ENCODE results near the gene SLC25A34.
"Not testable (repeated sequence)": the region's sequence is repeated elsewhere in the genome, so short reads cannot be mapped to it uniquely, and the experiment has no call there.

Gene SLC25A34

DNA sequence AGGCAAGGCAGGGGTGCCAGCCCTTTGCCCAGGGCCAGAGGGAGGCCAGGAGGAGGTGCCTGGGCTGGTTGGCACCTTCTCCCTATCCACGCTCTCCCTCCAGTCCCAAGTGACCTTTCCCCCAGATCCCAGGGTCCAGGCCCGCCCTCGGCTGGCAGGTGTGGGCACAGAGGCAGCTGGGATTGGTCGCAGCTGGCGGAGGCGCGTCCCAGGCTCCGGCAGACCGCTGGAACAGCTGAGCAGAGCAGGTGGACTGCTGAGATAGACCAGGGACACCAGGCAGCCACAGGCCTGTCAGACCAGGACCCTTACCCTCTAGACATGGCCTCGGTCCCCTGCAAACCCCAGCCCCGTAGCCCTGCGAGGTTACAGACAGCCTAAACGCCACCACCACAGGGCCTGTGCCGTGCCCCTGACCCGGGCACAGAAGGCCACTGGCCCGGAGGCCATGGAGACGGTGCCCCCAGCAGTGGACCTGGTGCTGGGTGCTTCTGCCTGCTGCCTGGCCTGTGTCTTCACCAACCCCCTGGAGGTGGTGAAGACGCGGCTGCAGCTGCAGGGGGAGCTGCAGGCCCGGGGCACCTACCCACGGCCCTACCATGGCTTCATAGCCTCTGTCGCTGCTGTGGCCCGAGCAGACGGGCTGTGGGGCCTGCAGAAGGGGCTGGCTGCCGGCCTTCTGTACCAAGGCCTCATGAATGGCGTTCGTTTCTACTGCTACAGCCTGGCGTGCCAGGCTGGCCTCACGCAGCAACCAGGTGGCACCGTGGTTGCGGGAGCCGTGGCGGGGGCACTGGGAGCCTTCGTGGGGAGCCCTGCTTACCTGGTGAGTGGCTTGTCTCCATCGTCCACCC lies at the start of gene SLC25A34:
TSS of gene SLC25A34 (plus strand) at position 221 of the 854 bp plus-strand sequence. CDS start at position 449, 228 bp downstream.
- no peak for DNase-seq (ENCODE audit: extremely low read depth in 1 of 2, low read depth in 1 of 2)

DNA sequence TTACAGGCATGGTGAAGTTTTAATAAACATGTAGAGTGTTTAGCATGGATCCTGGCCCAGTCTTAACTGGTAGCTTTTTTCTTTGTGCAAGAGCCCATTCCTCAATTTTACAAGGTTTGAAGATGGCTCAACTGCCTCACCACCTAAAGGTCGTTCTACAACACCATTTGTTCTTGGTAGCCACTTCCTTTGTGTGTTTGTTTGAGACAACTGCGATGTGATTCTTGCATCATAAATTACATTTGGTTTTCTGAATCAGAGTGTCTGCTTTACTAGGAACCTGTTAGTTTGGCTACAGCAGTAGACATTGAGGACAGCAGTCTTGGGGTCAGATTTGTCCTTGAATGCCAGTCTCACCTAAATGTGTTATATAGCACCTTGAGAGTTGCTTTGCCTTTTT lies 48.6 kb upstream of the SLC25A34 start:
- no peak for DNase-seq (ENCODE audit: extremely low read depth in 1 of 2, low read depth in 1 of 2)

DNA sequence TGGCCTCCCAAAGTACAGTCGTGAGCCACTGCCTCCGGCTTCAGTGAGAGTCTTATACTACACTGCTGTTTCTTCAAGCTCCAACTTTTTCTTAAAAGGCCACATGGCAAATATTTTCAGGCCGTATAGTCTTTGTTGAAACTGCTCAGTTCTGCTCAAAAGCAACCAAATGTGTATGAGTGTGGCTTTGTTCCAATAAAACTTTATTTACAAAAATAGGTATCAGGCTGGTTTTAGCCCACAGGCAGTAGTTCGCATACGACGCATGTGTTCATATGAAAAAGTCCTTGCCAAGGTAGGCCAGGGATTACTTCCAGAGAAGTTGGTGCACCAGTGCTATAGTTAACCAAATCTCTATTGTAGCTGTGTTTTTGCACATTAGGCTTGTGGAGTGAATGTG lies 45.7 kb upstream of the SLC25A34 start:
- no peak for DNase-seq (ENCODE audit: extremely low read depth in 1 of 2, low read depth in 1 of 2)

- no peak for DNase-seq (ENCODE audit: extremely low read depth in 1 of 2, low read depth in 1 of 2)
Measured at GRCh38 chr1:15691434-15692032, 44.5 kb upstream of the SLC25A34 start.

DNA sequence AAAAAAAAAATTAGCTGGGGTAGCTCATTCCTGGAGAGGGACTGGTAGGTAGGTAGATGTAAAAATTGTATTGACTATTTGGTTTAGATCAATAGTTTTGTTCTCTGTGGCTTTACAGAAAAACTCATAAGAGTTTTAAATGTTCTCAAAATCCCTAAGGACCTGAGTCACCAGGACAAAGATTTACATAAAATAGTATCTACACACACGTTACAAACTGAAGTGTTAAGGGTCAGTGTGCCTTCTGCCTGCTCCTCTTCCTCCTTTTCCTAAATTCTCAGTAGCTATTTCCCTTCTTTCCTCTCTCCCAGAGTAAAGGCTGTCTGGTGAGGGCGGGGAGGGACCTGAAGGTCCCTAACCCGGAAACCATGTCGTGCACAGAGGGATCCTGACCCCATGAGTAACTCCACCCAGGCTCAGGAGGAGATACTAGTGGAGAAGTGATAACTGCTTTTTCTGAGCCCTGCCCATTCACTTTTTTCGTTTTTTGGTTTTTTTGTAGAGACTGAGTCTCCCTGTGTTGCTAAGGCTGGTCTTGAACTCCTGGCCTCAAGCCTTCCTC lies 43.9 kb upstream of the SLC25A34 start:
- no peak for DNase-seq (ENCODE audit: extremely low read depth in 1 of 2, low read depth in 1 of 2)

GRCh38 chr1:15693371-15693770 lies 42.7 kb upstream of the SLC25A34 start:
- DNase-seq (ENCODE audit: extremely low read depth in 1 of 2, low read depth in 1 of 2): no peak

DNA sequence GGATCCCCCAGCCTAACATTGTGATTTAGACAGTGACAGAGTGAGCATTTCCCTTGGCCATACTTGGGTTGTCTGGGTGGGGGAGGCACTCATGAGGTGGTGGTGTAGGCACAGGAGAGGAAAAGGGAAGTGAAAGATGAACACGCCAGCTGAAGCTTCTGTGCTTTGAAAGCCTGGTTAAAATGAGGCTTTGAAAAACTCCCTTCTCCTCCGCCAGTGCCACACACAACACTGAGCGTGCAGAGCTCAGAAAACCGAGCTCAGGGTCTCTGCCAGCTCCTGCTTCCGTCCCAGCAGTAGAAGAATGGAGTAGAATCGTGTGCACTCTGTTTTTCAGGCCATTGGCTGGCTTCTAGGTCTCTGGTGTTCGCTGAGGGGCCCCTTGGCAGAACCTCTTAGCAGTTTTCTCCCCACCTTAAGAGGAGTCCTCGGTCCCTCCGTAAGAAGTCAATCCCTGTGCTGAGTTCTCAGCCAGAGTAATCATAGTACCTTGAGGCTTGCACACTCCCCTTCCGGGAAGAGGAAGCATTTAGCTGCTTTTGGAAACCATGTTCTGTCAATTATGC lies 39.0 kb upstream of the SLC25A34 start:
- DNase-seq (ENCODE audit: extremely low read depth in 1 of 2, low read depth in 1 of 2): peak in 1 of 2 donors; percentile 17

DNA sequence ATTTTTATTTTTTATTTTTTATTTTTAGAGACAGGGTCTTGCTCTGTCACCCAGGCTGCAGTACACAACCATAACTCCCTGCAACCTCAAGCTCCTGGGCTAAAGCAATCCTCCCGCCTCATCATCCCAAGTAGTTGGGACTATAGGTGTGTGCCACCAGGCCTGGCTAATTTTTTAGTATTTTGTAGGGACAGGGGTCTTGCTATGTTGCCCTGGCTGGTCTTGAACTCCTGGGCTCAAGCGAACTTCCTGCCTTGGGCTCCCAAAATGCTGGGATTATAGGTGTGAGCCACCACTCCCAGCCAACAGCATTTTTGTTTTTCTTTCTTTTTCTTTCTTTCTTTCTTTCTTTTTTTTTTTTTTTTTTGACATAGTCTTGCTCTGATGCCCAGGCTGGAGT lies 37.9 kb upstream of the SLC25A34 start:
- DNase-seq (ENCODE audit: extremely low read depth in 1 of 2, low read depth in 1 of 2): no peak

GRCh38 chr1:15699321-15699720 lies 36.7 kb upstream of the SLC25A34 start:
- not testable (repeated sequence) for DNase-seq (ENCODE audit: extremely low read depth in 1 of 2, low read depth in 1 of 2)

- DNase-seq (ENCODE audit: extremely low read depth in 1 of 2, low read depth in 1 of 2): no peak
Measured at GRCh38 chr1:15700508-15700907, 35.5 kb upstream of the SLC25A34 start.

DNA sequence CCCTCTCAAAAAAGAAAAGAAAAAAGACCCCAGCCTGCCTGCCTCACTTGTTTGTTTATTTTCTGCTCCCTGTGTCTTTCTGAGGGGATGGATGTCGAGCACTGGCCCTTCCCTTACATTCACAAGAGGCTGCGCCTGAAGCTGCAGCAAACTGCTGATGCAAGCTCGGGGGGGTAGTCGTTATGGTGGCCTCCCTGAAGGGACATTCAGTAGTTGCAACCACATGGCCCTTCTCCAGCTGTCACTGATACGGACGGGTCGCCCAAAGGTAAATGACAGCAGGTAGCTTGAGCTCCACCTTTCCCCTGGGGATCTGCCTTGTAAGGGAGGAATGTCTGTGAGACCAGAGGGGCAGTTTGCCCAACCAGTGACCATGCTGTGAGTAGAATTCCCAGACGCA lies 34.3 kb upstream of the SLC25A34 start:
- DNase-seq (ENCODE audit: extremely low read depth in 1 of 2, low read depth in 1 of 2): no peak

DNA sequence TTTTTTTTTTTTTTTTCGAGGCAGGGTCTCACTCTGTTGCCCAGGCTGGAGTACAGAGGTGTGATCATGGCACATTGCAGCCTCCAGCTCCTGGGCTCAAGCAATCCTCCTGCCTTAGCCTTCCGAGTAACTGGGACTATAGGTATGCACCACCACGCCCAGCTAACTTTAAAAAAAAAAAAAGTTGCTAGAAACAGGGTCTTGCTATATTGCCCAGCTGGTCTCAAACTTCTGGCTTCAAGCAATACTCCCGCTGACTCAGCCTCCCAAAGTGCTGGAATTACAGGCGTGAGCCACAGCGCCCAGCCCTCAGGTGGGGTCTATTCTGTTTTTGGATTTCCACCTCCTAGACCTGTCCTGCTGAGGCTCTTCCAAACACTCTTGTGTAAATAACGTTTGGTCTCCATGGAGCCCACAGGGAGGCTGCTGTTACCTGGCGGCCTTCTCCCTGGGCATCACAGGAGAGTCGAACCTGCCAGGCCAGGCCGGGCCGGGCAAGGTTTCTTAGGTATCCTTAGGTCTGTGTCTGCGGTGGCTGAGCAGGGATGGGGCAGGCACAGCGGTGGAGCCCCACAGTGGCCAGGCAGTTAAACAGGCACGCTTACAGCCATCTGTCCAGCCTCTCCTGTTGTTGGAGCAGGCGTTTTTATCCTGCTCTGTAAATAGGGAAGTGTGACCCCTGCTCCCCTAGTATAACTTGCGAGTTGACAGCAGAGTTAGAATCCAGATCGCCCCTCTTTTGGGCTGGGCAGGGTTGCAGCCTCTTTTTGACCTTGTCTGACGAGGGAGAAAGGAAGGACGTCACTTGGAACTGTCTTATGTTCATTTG lies 33.1 kb upstream of the SLC25A34 start:
- DNase-seq (ENCODE audit: extremely low read depth in 1 of 2, low read depth in 1 of 2): no peak

DNA sequence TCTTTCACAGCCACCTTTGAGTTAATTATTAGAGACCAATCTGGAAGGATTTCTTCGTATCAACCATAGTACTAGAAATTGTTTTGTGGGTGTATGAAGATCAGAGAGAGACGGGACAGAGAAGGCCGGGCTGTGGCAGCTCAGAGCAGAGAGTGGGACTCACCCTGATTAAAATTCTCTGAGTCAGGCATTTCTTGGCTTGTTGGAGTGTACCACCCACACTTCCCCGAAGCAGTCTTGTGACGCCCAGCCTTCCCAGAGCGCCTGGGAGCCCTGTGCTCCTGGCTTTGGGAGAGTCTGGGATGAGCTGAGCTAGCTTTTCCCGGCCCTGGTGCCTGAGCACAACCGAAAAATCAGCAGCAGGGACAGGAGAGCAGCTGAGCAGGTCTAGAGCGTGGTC lies 32.5 kb upstream of the SLC25A34 start:
- no peak for DNase-seq (ENCODE audit: extremely low read depth in 1 of 2, low read depth in 1 of 2)

GRCh38 chr1:15704526-15705183 lies 31.4 kb upstream of the SLC25A34 start:
- DNase-seq (ENCODE audit: extremely low read depth in 1 of 2, low read depth in 1 of 2): no peak

- no peak for DNase-seq (ENCODE audit: extremely low read depth in 1 of 2, low read depth in 1 of 2)
Measured at GRCh38 chr1:15705184-15705566, 30.9 kb upstream of the SLC25A34 start.

DNA sequence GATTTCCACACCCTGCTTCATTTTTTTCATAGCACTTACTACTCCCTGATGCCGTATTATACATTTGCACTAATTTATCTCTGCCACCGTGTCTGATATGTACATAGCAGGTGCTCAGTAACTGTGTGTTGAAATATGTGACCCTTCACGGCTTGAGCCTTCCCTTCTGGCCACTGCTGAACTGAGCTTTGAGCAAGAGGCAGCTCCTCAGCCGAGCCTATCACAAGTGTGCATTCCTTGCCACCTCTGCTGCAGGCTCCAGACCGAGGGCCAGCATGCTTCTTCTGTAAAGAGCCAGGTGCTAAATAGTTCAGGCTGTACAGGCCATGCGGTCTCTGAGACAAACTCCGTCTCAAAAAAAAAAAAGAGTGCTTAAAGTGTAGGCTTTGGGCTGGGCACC lies 29.3 kb upstream of the SLC25A34 start:
- DNase-seq (ENCODE audit: extremely low read depth in 1 of 2, low read depth in 1 of 2): no peak

GRCh38 chr1:15707239-15707925 lies 28.7 kb upstream of the SLC25A34 start:
- DNase-seq (ENCODE audit: extremely low read depth in 1 of 2, low read depth in 1 of 2): no peak

DNA sequence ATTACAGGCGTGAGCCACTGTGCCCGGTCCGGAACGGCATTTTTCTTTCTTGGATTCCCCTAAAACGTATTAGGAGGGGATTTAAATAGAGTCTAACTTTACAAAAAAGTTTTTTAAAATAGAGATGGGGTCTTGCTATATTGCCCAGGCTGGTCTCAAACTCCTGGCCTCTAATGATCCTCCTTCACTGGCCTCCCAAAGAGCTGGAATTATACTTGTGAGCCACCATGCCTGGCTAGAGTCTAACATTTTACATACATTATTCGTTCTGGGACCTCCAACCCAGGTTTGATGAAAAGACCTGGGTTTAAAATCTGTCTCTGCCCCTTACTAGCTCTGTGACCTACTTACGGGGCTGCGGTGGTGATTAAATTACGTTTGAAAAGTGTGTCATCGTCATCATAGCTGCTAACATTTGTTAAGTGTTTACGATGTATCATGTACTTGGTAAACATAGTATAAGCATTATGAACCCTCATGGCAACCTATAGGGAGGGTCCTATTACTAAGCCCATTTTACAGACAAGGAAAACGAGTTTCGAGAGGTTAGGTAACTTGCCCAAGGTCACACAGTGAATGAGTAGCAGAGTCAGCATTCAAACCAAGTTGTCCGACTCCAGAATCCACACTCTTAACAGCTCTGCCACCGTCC lies 27.4 kb upstream of the SLC25A34 start:
- no peak for DNase-seq (ENCODE audit: extremely low read depth in 1 of 2, low read depth in 1 of 2)

- no peak for DNase-seq (ENCODE audit: extremely low read depth in 1 of 2, low read depth in 1 of 2)
Measured at GRCh38 chr1:15709226-15709625, 26.8 kb upstream of the SLC25A34 start.

Data from stimulated activated CD8-positive, alpha-beta memory T cell treated with anti-CD3 and anti-CD28 coated beads, Interleukin-7, amount 100 ng/mL, for 48 hours (primary cell).